ENCODE results near the gene LRBA. TPM values are rescaled to one million over a fixed set of nuclear protein-coding genes. Genes with fewer than 3 reads are reported as not detected.

Gene LRBA
- polyA plus RNA-seq, 1 of the 3 experiments (the other 2 are of a cell fraction) = 11.4 TPM

GRCh38 chr4:150679018-150679764, 335.9 kb downstream of the LRBA start:
- H3K4me2 ChIP-seq = peak overlapping the region; percentile 25; the same call in 1 of the 2 replicates

GRCh38 chr4:150673793-150674192, 341.3 kb downstream of the LRBA start:
- CTCF ChIA-PET = no interaction called here
- no peak for DNase-seq
- 95% methylated on average over 2 of the region's 2 CpGs for WGBS (ENCODE audit: low lambda C conversion rate)
- H3F3A ChIP-seq (replicated peaks; ENCODE audit: insufficient read depth) = peaks cover 3% of the 10 kb centered on the region
- no peaks in the 10 kb centered on the region for H3K4me1 ChIP-seq (ENCODE audit: control insufficient read depth in 1 of 2, insufficient read depth in 2 of 2, low read depth in 1 of 2, low read length in 1 of 2)
- no peaks in the 10 kb centered on the region for H3K9me2 ChIP-seq
- TF ChIP-seq GABPA (IDR thresholded peaks at IDR 0.05; ENCODE audit: low read depth) = no peak
- no peak for TF ChIP-seq TCF12 (IDR thresholded peaks at IDR 0.05)
- TF ChIP-seq YY1 (IDR thresholded peaks at IDR 0.05; ENCODE audit: low read depth) = no peak
- TF ChIP-seq MAX (IDR thresholded peaks at IDR 0.05; ENCODE audit: low read depth) = no peak
- TF ChIP-seq REST (IDR thresholded peaks at IDR 0.05; ENCODE audit: low read depth, low read length) = no peak
- no peak for TF ChIP-seq JUND (IDR thresholded peaks at IDR 0.05)
- no peak for TF ChIP-seq MXI1 (IDR thresholded peaks at IDR 0.05; ENCODE audit: low read depth, low read length)
- H3K4me2 ChIP-seq = no peak overlapping the region
- H3K36me3 ChIP-seq (replicated peaks in 1 of 2; ENCODE audit: control insufficient read depth in 1 of 2, insufficient read depth in 2 of 2, low read length in 1 of 2) = no peaks in the 10 kb centered on the region
- no peaks in the 10 kb centered on the region for H3K9me3 ChIP-seq
- H3K9ac ChIP-seq = no peak overlapping the region
- H3K4me3 ChIP-seq (ENCODE audit: low read depth in 2 of 2, low read length in 1 of 2) = no peak overlapping the region
- no peaks in the 10 kb centered on the region for H3K27me3 ChIP-seq (ENCODE audit: insufficient read depth)
- H4K20me1 ChIP-seq (ENCODE audit: insufficient read depth) = no peaks in the 10 kb centered on the region
- no peaks in the 10 kb centered on the region for H3K79me2 ChIP-seq (ENCODE audit: insufficient read depth)
- POLR2A ChIA-PET = no interaction called here
- H2AFZ ChIP-seq (ENCODE audit: low read depth) = no peak overlapping the region
- no peak overlapping the region for H3K27ac ChIP-seq (ENCODE audit: low read depth in 2 of 2, low read length in 1 of 2)

More at GRCh38 chr4:150679018-150679764, 335.9 kb downstream of the LRBA start:
- peak overlapping the region in 1 of 2 experiments; percentile 29; a peak in 2 of 4 replicates for H3K27ac ChIP-seq (ENCODE audit: low read depth in 2 of 2, low read length in 1 of 2)
- H3F3A ChIP-seq (replicated peaks; ENCODE audit: insufficient read depth) = peaks cover 9% of the 10 kb centered on the region
- H3K9me3 ChIP-seq = no peaks in the 10 kb centered on the region
- H3K36me3 ChIP-seq (replicated peaks in 1 of 2; ENCODE audit: control insufficient read depth in 1 of 2, insufficient read depth in 2 of 2, low read length in 1 of 2) = no peaks in the 10 kb centered on the region
- no peak for DNase-seq
- 0 out of 2 replicates have a peak, but pooled peaks cover 6% of the 10 kb centered on the region for H3K9me2 ChIP-seq
- no peaks in the 10 kb centered on the region for H3K79me2 ChIP-seq (ENCODE audit: insufficient read depth)
- WGBS (ENCODE audit: low lambda C conversion rate) = 83% methylated on average over 5 of the region's 5 CpGs
- ChIA-PET CTCF (interaction anchor here (0.6 to 1.2 kb wide), 5 partner anchors 9 to 386 kb away, joined by 3 to 4 read pairs (median 3); no protein-coding TSS in a partner anchor), POLR2A (no interaction called here)
- no peak overlapping the region for H3K4me3 ChIP-seq (ENCODE audit: low read depth in 2 of 2, low read length in 1 of 2)
- TF ChIP-seq CHD2 (IDR thresholded peaks at IDR 0.05; ENCODE audit: low read length, partially characterized antibody) (no peak), FOSL2 (IDR thresholded peaks at IDR 0.05; ENCODE audit: borderline replicate concordance, low read depth) (no peak), EZH2phosphoT487 (IDR thresholded peaks at IDR 0.05; ENCODE audit: borderline replicate concordance, low read depth) (no peak), RCOR1 (IDR thresholded peaks at IDR 0.05; ENCODE audit: low read length) (no peak), ELF1 (IDR thresholded peaks at IDR 0.05) (no peak), TAF1 (IDR thresholded peaks at IDR 0.05; ENCODE audit: borderline replicate concordance, low read depth, low read length) (no peak), MEF2A (IDR thresholded peaks at IDR 0.05; ENCODE audit: borderline replicate concordance, low read depth) (no peak), USF2 (IDR thresholded peaks at IDR 0.05; ENCODE audit: borderline replicate concordance, low read depth, low read length) (no peak), EP300 (IDR thresholded peaks at IDR 0.05; ENCODE audit: borderline replicate concordance in 1 of 2, low read depth in 1 of 2, low read length in 1 of 2) (no peak)
- H2AFZ ChIP-seq (ENCODE audit: low read depth) = peak overlapping the region; percentile 44; the same call in 1 of the 2 replicates
- no peaks in the 10 kb centered on the region for H3K27me3 ChIP-seq (ENCODE audit: insufficient read depth)
- no peaks in the 10 kb centered on the region for H4K20me1 ChIP-seq (ENCODE audit: insufficient read depth)
- peaks cover 0 to 2% of the 10 kb centered on the region in 2 experiments; a peak in 2 of 4 replicates for H3K4me1 ChIP-seq (ENCODE audit: control insufficient read depth in 1 of 2, insufficient read depth in 2 of 2, low read depth in 1 of 2, low read length in 1 of 2)
- H3K9ac ChIP-seq = 0 out of 2 replicates have a peak overlapping the region, but pooled peaks have one; percentile 28

All from SK-N-SH (cell line).